Measurements from ENCODE around the gene PRR18. TPM values are rescaled to one million over a fixed set of nuclear protein-coding genes. Genes with fewer than 3 reads are reported as not detected.

Gene PRR18
- total and polyA plus RNA-seq, 9 of the 15 experiments (the other 6 are each of a cell fraction or from before 2014, with no cell fraction given), result not detected

GRCh38 chr6:166342349-166343149, 34.4 kb upstream of the PRR18 start, which contains the start of gene SFT2D1 (continued):
- no peak for TF ChIP-seq ZNF277 (CRISPR knock-in tag; IDR thresholded peaks at IDR 0.05; ENCODE audit: borderline replicate concordance)
- TF ChIP-seq ARID1B (IDR thresholded peaks at IDR 0.05), result peak; percentile 29; the same call in 1 of the 2 replicates
- TF ChIP-seq ZNF282 (CRISPR knock-in tag; IDR thresholded peaks at IDR 0.05), result 0 out of 2 replicates have a peak, but pooled peaks have one; percentile 43
- no peak for TF ChIP-seq HNRNPK (IDR thresholded peaks at IDR 0.05; ENCODE audit: low read depth, low read length, poor library complexity, severe bottlenecking)
- no peak for TF ChIP-seq GTF2A2 (tag; IDR thresholded peaks at IDR 0.05)
- no peak for TF ChIP-seq SRSF1 (IDR thresholded peaks at IDR 0.05; ENCODE audit: low read depth, low read length)
- TF ChIP-seq SREBF2 (CRISPR knock-in tag; IDR thresholded peaks at IDR 0.05), result no peak; the same call in 1 of the 2 replicates
- TF ChIP-seq, protein P1, sequence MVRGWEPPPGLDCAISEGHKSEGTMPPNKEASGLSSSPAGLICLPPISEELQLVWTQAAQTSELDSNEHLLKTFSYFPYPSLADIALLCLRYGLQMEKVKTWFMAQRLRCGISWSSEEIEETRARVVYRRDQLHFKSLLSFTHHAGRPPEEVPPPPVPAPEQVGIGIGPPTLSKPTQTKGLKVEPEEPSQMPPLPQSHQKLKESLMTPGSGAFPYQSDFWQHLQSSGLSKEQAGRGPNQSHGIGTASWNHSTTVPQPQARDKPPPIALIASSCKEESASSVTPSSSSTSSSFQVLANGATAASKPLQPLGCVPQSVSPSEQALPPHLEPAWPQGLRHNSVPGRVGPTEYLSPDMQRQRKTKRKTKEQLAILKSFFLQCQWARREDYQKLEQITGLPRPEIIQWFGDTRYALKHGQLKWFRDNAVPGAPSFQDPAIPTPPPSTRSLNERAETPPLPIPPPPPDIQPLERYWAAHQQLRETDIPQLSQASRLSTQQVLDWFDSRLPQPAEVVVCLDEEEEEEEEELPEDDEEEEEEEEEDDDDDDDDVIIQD (CRISPR knock-in tag; IDR thresholded peaks at IDR 0.05), result no peak
- TF ChIP-seq ZNF212 (CRISPR knock-in tag; IDR thresholded peaks at IDR 0.05), result no peak
- 0 out of 2 replicates have a peak, but pooled peaks have one; percentile 27 for TF ChIP-seq CBX5 (IDR thresholded peaks at IDR 0.05; ENCODE audit: borderline replicate concordance, low read depth)
- no peak for TF ChIP-seq BMI1 (IDR thresholded peaks at IDR 0.05; ENCODE audit: low read length)
- TF ChIP-seq ZNF316 (IDR thresholded peaks at IDR 0.05), result peak; percentile 94
- no peak for TF ChIP-seq POLR2AphosphoS2 (IDR thresholded peaks at IDR 0.05; ENCODE audit: low read length)
- peak; percentile 17 to 37; a peak in 1 of 4 replicates for TF ChIP-seq UBTF (IDR thresholded peaks at IDR 0.05; ENCODE audit: borderline replicate concordance in 1 of 2, low read depth in 2 of 2, low read length in 2 of 2)
- TF ChIP-seq ZFP36 (IDR thresholded peaks at IDR 0.05; ENCODE audit: low read depth, low read length, partially characterized antibody), result no peak
- TF ChIP-seq FIP1L1 (IDR thresholded peaks at IDR 0.05; ENCODE audit: low read depth, low read length, poor library complexity, severe bottlenecking), result peak; percentile 88
- 0 out of 2 replicates have a peak, but pooled peaks have one; percentile 77 for TF ChIP-seq ZNF77 (CRISPR knock-in tag; IDR thresholded peaks at IDR 0.05)

All from K562 (cell line).